ENCODE data around the gene CBX1.
"Not testable (repeated sequence)": the region's sequence is repeated elsewhere in the genome, so short reads cannot be mapped to it uniquely, and the experiment has no call there.

Gene CBX1

GRCh38 chr17:48052956-48053757, 48.1 kb downstream of the CBX1 start:
- DNase-seq: no peak

- DNase-seq: no peak
These were observed 49.4 kb downstream of the CBX1 start for GRCh38 chr17:48051706-48052486.

- DNase-seq: no peak
These were observed 50.0 kb downstream of the CBX1 start for GRCh38 chr17:48051283-48051682.

- DNase-seq: peak; percentile 98
These were observed 52.7 kb downstream of the CBX1 start for GRCh38 chr17:48048384-48049126.

GRCh38 chr17:48047741-48048383, 53.4 kb downstream of the CBX1 start, which contains the start of gene NFE2L1:
Gene NFE2L1, plus strand, starts transcription at chr17:48048359. Its CDS starts 2,760 bp downstream, at chr17:48051119.
- DNase-seq: peak; percentile 99

- no peak for DNase-seq
These were observed 54.1 kb downstream of the CBX1 start for GRCh38 chr17:48047113-48047740.

- DNase-seq: no peak
These were observed 55.0 kb downstream of the CBX1 start for GRCh38 chr17:48046296-48046695.

GRCh38 chr17:48045316-48046001, 55.8 kb downstream of the CBX1 start:
- no peak for DNase-seq

- DNase-seq: no peak
These were observed 56.4 kb downstream of the CBX1 start for GRCh38 chr17:48044851-48045250.

- no peak for DNase-seq
These were observed 58.1 kb downstream of the CBX1 start for GRCh38 chr17:48043176-48043575.

- DNase-seq: no peak
These were observed 62.6 kb downstream of the CBX1 start for GRCh38 chr17:48038687-48039086.

GRCh38 chr17:48037838-48038323, 63.4 kb downstream of the CBX1 start:
- peak; percentile 32 for DNase-seq

- peak; percentile 74 for DNase-seq
These were observed 64.0 kb downstream of the CBX1 start, which contains the start of gene COPZ2 for GRCh38 chr17:48037036-48037837. Gene COPZ2, minus strand, starts transcription at chr17:48037797. Its CDS starts 20 bp downstream, at chr17:48037777.

- DNase-seq: no peak
These were observed 64.6 kb downstream of the CBX1 start for GRCh38 chr17:48036693-48037035.

- not testable (repeated sequence) for DNase-seq
These were observed 66.5 kb downstream of the CBX1 start for GRCh38 chr17:48034734-48035133.

- no peak for DNase-seq
These were observed 69.3 kb downstream of the CBX1 start for GRCh38 chr17:48031966-48032365.

- DNase-seq: no peak
These were observed 70.7 kb downstream of the CBX1 start for GRCh38 chr17:48030531-48030930.

GRCh38 chr17:48028736-48029135, 72.5 kb downstream of the CBX1 start:
- DNase-seq: no peak

GRCh38 chr17:48027322-48027981, 73.8 kb downstream of the CBX1 start:
- no peak for DNase-seq
